MG63 (cell line): Measurements from ENCODE around the gene NPIPB2. TPM values are rescaled to one million over a fixed set of nuclear protein-coding genes. Genes with fewer than 3 reads are reported as not detected.

Experiments
- DNase-seq: peaks from one replicate; pipeline ENCODE4 v3.0.0-alpha.2; 2020
- H3K27me3 ChIP-seq: fragments of 250-450 bp; sonication (Bioruptor Pico); 2 replicates; pipeline ENCODE4 v1.5.1; 2020; ENCODE audit warnings: mild to moderate bottlenecking, moderate library complexity
- H3K36me3 ChIP-seq: fragments of 250-450 bp; sonication (Bioruptor Pico); 2 replicates; pipeline ENCODE4 v1.5.1; 2020; ENCODE audit warnings: mild to moderate bottlenecking, moderate library complexity
- H3K4me3 ChIP-seq: fragments of 250-450 bp; sonication (Bioruptor Pico); 2 replicates; pipeline ENCODE4 v1.5.1; 2020; ENCODE audit warnings: mild to moderate bottlenecking, moderate library complexity
- H3K9me3 ChIP-seq: fragments of 250-450 bp; sonication (Bioruptor Pico); 2 replicates; pipeline ENCODE4 v1.5.1; 2020; ENCODE audit warnings: mild to moderate bottlenecking, moderate library complexity
- total RNA-seq: library from RNA; depleted of rRNA; stranded (reverse); fragments of >200 nt; shearing (Covaris generic); gene quantifications from 2 replicates; pipeline ENCODE4 v1.2.3, GENCODE V29; 2014; ENCODE audit warnings: low replicate concordance

The NPIPB2 gene
- total RNA-seq, 1 experiment from 2014 or later, result not detected

DNA sequence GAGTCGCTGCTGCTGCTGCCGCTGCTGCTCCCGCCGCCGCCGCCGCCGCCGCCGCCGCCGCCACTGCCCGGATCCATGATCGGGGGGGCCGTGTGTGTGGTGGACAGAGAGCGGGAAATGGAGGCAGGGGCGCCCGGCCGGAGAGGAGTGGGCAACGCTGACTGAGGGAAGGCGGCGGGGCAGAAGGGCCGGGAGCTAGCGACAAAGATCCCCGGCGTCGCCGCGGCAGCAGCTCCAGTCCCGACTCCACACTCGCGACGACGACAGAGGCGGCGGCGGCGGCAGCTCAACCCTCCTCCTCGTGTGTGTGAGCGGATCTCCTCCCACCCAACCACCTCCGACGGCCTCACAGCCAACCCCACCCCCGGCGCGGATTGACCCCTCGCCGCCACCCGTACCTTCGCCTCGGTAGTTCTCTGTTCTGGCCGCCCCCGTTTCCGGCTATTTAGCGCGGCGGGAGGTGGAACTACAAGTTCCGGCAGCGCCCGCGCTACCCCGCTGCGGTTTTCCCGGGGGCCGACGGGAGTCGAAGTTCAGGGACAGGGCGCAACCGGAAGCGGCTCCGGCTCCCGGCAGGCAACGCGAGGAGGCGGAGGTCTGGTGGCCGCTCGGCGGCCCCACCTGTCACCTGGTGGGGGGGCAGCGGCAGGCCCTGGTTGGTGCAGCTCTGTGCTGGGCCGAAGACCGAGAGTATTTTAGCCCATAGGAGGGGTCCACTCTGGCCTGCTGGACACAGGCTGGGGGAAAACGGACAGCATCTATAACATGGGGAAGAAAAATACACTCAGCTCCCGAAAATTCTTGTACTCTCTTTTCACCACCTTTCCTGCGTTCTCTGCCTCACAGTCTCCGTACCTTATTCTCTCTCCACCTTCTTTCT is 26.0 kb downstream of the NPIPB2 start, which contains the start of gene GSPT1:
Gene GSPT1, minus strand, starts transcription at position 313 of the 880 bp plus-strand sequence. Its CDS starts 236 bp downstream, at position 77.
- peak; percentile 100 for DNase-seq
- Histone ChIP-seq H3K27me3 (no peaks in the 10 kb centered on the region), H3K9me3 (no peaks in the 10 kb centered on the region)

DNA sequence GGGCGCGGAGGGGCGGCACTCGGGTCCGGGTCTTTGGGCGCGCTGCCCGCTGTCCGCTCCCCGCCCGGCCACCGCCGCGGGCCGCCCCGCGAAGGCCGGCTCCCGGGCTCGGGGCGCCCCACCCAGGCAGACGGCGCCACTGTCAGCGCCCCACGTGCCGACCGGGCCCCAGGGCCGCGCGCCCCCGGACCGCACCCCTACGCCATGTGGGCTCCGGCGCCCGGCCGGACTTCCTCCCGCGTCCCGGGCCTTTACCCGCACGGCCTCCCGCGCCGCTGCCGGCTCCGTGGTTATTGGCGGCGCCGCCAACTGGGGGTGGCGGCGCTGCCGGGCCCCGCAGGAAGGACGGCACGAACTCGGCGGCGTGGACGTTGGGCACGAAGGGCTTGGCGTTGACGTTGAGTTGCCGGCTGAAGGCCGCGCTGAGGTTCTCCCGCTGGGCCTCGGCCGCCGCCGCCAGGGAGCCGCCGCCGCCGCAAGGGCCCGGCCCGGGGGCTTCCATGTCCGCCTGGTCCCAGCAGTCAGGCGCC is 26.7 kb downstream of the NPIPB2 start:
- peak; percentile 43 for DNase-seq
- Histone ChIP-seq H3K36me3 (peaks cover 35% of the 10 kb centered on the region), H3K9me3 (no peaks in the 10 kb centered on the region), H3K27me3 (no peaks in the 10 kb centered on the region), H3K4me3 (peak overlapping the region; percentile 79)

More for the DNA sequence above, 26.0 kb downstream of the NPIPB2 start, which contains the start of gene GSPT1:
- Histone ChIP-seq H3K4me3 (peak within 1 kb of the TSS; percentile 79), H3K36me3 (peaks cover 28% of the 10 kb centered on the region)

DNA sequence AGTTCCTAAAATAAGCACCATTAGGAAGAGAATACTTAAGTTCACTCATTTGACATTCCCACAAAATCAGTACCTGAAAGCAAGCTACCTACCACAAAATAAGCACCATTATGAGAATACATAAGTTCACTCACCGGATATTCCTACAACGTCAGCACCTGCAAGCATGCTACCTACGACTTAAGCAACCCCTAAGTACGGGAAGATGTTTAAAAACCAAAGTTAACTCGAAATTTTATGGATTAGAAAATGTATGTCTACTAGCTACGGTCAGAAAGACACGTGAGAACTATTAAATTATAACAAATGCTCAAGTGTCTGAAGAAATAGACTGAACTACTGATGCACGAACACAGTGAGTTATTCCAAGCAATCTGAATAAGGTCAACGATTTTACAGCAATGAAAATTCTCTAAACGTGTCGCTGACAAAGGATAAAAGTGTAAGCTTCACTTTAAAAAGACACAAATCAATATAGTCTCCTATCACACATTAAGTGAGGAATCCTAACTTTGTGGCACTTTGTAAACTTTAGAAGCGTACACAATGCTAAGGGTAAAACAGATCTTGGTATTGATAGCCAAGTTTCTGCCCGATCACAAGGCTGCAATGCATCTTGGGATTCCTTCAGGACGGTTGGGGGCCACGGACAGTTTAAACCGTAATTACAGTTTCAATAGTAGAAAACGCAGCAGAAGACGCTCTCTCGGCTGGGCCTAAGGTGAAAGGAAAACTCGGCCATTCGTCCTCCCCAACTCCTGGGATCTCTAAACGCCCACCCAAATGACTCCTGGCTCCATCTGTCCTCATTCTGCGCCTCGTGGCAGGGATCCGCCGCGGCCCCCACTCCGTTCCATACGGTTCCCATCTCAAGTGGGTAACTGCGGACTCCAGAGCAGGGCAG is 27.4 kb downstream of the NPIPB2 start:
- H3K4me3 ChIP-seq, result peak overlapping the region; percentile 79
- peaks cover 40% of the 10 kb centered on the region for H3K36me3 ChIP-seq
- no peaks in the 10 kb centered on the region for H3K27me3 ChIP-seq
- no peaks in the 10 kb centered on the region for H3K9me3 ChIP-seq
- peak; percentile 37 for DNase-seq

GRCh38 chr16:11913425-11914079 is 28.3 kb downstream of the NPIPB2 start:
- DNase-seq, result peak; percentile 15
- peak overlapping the region; percentile 79 for H3K4me3 ChIP-seq

DNA sequence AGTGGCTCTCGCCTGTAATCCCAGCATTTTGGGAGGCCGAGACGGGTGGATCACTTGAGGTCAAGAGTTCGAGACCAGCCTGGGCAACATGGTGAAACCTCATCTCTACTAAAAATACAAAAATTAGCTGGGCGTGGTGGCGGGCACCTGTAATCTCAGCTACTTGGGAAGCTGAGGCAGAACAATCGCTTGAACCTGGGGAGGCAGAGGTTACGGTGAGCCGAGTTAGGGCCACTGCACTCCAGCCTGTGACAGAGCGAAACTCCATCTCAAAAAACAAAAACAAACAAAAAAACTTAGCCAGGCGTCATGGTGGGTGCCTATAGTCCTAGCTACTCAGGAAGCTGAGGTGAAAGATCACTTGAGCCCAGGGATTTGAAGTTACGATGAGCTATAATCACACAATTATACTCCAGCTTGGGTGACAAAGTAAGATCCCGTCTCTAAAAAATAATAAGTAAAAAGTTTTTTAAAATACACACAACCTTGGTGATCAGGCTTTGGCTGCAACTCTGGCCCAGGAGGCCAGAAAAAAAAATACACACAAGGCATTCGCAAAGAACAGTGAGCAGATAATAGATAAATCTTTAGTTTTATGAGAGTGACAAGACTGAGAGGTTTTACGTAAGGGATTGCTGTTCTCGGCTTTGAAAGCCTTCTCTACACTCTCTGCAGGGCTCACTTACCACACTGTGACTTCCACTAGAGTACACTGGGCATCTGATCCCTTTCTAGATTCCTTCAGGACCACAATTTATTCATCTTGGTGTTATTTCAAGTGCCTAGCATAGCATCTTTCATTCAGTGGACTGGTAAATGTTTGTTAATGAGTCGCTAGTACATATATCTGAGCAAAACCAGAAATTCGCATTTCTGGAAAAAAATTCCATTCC is 31.9 kb downstream of the NPIPB2 start:
- Histone ChIP-seq H3K36me3 (peaks cover 78% of the 10 kb centered on the region), H3K4me3 (no peak overlapping the region)
- no peak for DNase-seq

More at GRCh38 chr16:11913425-11914079, 28.3 kb downstream of the NPIPB2 start:
- H3K36me3 ChIP-seq, result peaks cover 45% of the 10 kb centered on the region
- no peaks in the 10 kb centered on the region for H3K9me3 ChIP-seq
- H3K27me3 ChIP-seq, result no peaks in the 10 kb centered on the region

DNA sequence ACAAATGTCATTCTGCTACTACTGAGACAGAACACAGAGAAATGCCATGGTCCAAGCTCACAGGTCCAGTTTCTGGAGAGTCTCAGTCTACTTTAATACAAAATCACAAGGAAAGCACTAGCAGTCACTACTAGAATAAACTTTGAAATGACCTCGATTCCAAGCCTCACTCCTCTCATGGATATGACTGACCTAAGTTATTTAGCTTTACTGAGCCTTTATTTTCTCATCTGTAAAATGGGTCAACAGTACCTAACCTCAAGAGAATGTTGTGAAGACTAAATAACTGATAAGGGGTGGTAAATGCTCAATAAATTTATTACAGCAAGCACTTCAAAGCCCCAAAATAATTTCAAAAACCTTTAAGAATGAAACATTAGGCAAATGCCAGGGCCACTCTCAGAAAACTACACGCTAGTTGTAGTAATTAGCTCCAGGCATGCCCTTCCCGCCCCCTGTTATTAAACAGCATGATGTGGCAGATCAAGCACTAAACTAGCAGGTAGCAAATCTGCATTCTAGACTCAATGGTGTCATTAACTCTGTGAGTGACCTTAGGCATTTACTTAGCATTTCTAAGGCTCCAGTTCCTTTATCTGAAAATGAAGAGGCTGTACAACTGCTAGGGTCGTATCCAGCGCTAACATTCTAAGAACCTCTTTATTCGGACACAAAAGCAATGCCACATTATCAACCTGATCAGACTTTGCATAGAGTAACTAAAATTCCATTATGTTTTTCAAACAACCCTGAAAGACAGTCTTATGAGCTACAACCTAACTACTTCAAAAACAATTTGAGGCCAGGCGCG is 34.5 kb downstream of the NPIPB2 start:
- Histone ChIP-seq H3K27me3 (no peaks in the 10 kb centered on the region), H3K9me3 (no peaks in the 10 kb centered on the region), H3K4me3 (no peak overlapping the region), H3K36me3 (peaks cover 76% of the 10 kb centered on the region)
- DNase-seq, result no peak

More for the DNA sequence above, 31.9 kb downstream of the NPIPB2 start:
- no peaks in the 10 kb centered on the region for H3K27me3 ChIP-seq
- no peaks in the 10 kb centered on the region for H3K9me3 ChIP-seq

- H3K36me3 ChIP-seq, result peaks cover 66% of the 10 kb centered on the region
Observed at GRCh38 chr16:11903906-11904305, 37.9 kb downstream of the NPIPB2 start.

GRCh38 chr16:11901091-11901490 is 40.8 kb downstream of the NPIPB2 start:
- no peaks in the 10 kb centered on the region for H3K9me3 ChIP-seq
- peaks cover 58% of the 10 kb centered on the region for H3K36me3 ChIP-seq
- no peak overlapping the region for H3K4me3 ChIP-seq
- H3K27me3 ChIP-seq, result no peaks in the 10 kb centered on the region
- DNase-seq, result no peak

More at GRCh38 chr16:11903906-11904305, 37.9 kb downstream of the NPIPB2 start:
- H3K9me3 ChIP-seq, result no peaks in the 10 kb centered on the region
- DNase-seq, result peak; percentile 82
- H3K27me3 ChIP-seq, result no peaks in the 10 kb centered on the region
- no peak overlapping the region for H3K4me3 ChIP-seq

- DNase-seq, result peak; percentile 43
- H3K27me3 ChIP-seq, result no peaks in the 10 kb centered on the region
- no peak overlapping the region for H3K4me3 ChIP-seq
- H3K9me3 ChIP-seq, result no peaks in the 10 kb centered on the region
- peaks cover 61% of the 10 kb centered on the region for H3K36me3 ChIP-seq
Observed at GRCh38 chr16:11896486-11897176, 45.2 kb downstream of the NPIPB2 start.

DNA sequence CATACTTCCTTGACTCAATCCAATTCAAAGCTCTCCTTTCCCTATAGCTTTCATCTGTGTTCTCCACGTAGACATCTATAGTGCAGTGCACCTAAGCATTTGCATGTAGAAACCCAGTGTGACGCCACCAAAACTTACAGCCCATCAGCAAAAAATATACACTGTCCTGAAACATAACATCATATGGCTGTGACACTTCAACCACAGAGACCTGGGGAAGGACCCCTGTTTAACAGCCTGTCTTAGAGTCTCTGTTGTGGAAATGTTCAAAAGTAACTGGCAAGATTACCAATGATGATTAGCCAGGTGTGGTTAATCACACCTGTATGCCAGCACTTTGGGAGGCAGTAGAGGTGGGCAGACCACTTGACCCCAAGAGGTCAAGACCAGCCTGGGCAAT is 48.3 kb downstream of the NPIPB2 start:
- Histone ChIP-seq H3K36me3 (peaks cover 73% of the 10 kb centered on the region), H3K27me3 (no peaks in the 10 kb centered on the region), H3K4me3 (no peak overlapping the region), H3K9me3 (no peaks in the 10 kb centered on the region)
- DNase-seq, result no peak

DNA sequence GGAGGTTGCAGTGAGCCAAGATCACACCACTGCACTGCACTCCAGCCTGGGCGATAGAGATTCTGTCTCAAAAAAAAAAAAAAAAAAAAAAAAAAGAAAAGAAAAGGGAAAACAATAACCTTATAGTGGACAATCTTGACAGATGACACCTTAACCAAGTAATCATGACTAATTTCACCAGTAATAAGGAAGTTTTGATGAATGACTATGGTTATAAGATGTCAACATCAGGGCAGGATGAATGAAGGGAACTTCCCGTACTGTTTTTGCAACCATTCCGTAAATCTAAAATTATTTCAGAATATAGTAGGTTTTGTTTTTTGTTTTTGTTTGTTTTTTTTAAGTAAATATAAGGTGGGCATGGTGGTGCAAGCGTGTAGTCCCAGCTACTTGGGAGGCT is 49.1 kb downstream of the NPIPB2 start:
- Histone ChIP-seq H3K4me3 (no peak overlapping the region), H3K36me3 (peaks cover 79% of the 10 kb centered on the region), H3K27me3 (no peaks in the 10 kb centered on the region), H3K9me3 (no peaks in the 10 kb centered on the region)
- no peak for DNase-seq

DNA sequence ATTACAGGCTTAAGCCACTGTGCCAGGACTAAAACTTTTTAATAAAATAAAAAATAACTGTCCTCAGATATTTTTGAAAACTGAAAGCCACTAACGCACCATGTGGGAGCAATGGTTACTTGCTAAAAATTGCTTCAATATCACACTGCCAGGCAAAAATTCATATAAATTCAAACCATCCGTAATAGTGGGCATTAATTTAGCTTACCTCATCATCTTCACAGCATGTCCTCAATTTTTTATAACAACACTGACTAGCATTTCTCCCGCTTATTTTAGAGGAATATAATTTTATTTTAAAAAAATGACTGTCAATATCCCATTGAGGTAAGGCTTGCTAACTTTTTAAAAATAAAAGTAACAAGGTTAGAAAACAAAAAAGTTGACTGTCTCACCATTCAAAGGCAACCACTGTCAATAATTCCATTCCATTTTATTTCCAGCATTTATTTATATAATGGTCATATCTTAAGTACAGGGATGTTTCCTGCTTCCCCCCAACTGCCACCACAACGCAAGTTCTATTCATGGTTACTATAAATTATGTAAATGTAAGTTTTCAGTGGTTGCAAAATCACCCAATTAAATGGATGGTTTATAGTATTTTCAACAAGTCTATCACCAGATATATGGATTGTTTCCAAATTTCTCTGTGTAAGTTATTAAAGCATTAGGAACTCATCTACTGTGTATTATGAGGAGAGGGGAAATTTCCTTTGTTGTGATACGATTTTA is 51.4 kb downstream of the NPIPB2 start:
- H3K27me3 ChIP-seq, result no peaks in the 10 kb centered on the region
- DNase-seq, result no peak
- no peaks in the 10 kb centered on the region for H3K9me3 ChIP-seq
- H3K36me3 ChIP-seq, result peaks cover 86% of the 10 kb centered on the region
- H3K4me3 ChIP-seq, result no peak overlapping the region

DNA sequence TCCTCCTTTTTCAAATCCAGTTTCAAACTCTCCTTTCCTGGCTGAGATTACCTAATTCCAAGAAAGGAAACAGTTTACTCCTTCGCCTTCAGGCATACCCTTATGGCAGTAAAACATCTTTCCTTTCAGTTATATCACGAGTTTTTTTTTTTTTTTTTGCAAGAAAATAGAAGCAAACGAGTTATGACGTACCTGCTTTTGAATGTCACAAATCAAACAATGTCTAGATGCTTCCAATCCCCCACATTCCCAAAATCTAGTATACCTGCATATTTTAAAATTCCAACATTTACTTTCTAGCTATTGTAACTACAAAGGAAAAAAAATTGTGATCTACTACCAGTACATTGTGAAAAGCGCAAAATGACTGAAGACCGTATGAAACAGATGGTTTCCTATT is 55.0 kb downstream of the NPIPB2 start:
- no peak for DNase-seq
- Histone ChIP-seq H3K4me3 (no peak overlapping the region), H3K27me3 (no peaks in the 10 kb centered on the region), H3K36me3 (peaks cover 87% of the 10 kb centered on the region), H3K9me3 (no peaks in the 10 kb centered on the region)

DNA sequence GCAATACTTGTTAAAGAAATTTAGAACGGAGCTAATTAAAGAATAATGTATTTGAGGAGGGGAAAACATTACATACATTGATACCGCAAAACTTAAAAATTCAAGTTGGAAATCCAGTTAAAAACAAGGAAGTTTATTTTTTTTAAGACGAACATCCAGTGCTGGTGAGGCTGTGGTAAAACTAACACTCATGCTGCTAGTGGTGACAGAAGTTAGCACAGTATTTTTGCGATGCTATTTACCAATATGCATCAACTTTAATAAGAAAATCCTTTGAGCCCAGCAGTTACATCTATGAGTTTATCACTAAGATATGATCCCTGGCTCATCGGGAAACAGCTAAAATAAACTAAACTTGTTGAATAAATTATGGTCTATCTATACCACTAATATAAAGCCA is 57.8 kb downstream of the NPIPB2 start:
- peaks cover 89% of the 10 kb centered on the region for H3K36me3 ChIP-seq
- no peak overlapping the region for H3K4me3 ChIP-seq
- no peaks in the 10 kb centered on the region for H3K27me3 ChIP-seq
- DNase-seq, result no peak
- H3K9me3 ChIP-seq, result no peaks in the 10 kb centered on the region
